ENCODE measurements around the gene CDKN2AIPNL. TPM values are rescaled to one million over a fixed set of nuclear protein-coding genes. Genes with fewer than 3 reads are reported as not detected.

CDKN2AIPNL gene, protein sequence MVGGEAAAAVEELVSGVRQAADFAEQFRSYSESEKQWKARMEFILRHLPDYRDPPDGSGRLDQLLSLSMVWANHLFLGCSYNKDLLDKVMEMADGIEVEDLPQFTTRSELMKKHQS
- total RNA-seq, result 28.3 and 29.0 TPM in 2 replicates
- long read RNA-seq, transcript CDKN2AIPNL-202 (3 exons, 1,223 nt), result major isoform, 44 of 50 reads
- long read RNA-seq, partial matches to known transcripts, result 0 of 50 reads
- long read RNA-seq, other reads (novel, unspliced or antisense), result 6 of 50 reads

DNA sequence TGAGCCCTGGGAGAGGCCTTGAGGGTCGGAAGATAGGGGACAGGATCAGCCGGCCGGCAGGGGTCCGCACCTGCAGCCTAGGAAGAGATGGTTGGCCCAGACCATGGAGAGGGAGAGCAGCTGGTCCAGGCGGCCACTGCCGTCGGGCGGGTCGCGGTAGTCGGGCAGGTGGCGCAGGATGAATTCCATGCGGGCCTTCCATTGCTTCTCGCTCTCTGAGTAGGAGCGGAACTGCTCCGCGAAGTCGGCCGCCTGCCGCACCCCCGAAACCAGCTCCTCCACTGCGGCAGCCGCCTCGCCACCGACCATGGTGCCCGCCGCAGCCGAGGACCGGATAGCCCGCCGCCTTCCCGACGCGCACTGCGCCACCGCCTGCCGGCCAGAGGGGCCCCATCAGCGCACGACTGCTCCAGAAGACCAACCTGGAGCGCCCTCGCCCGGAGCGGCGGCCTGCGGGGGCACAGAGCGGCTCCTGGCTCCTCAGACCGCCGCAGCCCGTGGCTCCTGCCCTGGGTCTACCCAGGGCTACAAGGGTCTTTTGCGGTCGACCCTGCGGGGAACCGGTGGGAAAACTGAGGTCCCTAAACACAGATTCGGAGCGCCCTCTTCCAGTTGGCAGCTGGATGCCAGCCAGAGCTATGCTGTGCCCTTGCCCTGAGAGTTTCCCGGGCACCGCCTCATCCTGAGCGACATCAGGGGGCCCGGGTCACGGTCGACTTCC is at the start of gene CDKN2AIPNL:
TSS of gene CDKN2AIPNL (minus strand) at position 336 of the 721 bp plus-strand sequence. CDS start at position 309, 27 bp downstream.
- Mint-ChIP-seq H3K4me3 (ENCODE audit: low read depth) (peak within 1 kb of the TSS; percentile 93), H3K9me3 (ENCODE audit: low read depth) (no peaks in the 10 kb centered on the region), H3K27ac (peak within 1 kb of the TSS; percentile 89), H3K36me3 (ENCODE audit: insufficient read depth) (no peaks in the 10 kb centered on the region), H3K27me3 (no peaks in the 10 kb centered on the region), H3K4me1 (ENCODE audit: low read depth) (peaks cover 40% of the 10 kb centered on the region)
- TF ChIP-seq, protein P1, sequence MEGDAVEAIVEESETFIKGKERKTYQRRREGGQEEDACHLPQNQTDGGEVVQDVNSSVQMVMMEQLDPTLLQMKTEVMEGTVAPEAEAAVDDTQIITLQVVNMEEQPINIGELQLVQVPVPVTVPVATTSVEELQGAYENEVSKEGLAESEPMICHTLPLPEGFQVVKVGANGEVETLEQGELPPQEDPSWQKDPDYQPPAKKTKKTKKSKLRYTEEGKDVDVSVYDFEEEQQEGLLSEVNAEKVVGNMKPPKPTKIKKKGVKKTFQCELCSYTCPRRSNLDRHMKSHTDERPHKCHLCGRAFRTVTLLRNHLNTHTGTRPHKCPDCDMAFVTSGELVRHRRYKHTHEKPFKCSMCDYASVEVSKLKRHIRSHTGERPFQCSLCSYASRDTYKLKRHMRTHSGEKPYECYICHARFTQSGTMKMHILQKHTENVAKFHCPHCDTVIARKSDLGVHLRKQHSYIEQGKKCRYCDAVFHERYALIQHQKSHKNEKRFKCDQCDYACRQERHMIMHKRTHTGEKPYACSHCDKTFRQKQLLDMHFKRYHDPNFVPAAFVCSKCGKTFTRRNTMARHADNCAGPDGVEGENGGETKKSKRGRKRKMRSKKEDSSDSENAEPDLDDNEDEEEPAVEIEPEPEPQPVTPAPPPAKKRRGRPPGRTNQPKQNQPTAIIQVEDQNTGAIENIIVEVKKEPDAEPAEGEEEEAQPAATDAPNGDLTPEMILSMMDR (IDR thresholded peaks at IDR 0.05; ENCODE audit: unreplicated experiment), result peak; percentile 71
- peak; percentile 84 for DNase-seq (ENCODE audit: low spot score, unreplicated experiment)

DNA sequence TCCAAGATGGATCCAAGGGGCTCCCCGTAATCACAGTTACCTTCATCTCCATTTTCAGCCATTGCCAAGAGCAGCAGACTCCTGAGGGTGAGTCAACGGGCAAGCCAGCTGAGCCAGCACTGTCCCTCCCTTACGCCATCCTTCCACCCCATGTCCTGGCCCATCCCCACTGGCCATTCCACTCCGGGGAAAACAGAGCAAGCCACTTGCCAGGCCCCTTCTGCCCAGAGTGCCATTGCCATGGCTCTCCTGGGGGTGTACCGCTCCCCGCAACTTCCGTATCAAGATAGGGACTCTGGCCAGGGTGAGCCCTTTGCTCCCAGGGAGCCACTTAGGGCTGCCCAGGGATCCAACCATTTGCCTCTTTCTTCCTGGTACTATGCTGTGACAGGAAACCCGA is 48.9 kb upstream of the CDKN2AIPNL start:
- DNase-seq (ENCODE audit: low spot score, unreplicated experiment), result no peak
- TF ChIP-seq, protein P1 (IDR thresholded peaks at IDR 0.05; ENCODE audit: unreplicated experiment), result no peak
- peaks cover 9% of the 10 kb centered on the region for H3K27me3 Mint-ChIP-seq
- H3K36me3 Mint-ChIP-seq (ENCODE audit: insufficient read depth), result no peaks in the 10 kb centered on the region
- H3K4me1 Mint-ChIP-seq (ENCODE audit: low read depth), result no peaks in the 10 kb centered on the region
- no peak overlapping the region for H3K4me3 Mint-ChIP-seq (ENCODE audit: low read depth)
- H3K9me3 Mint-ChIP-seq (ENCODE audit: low read depth), result no peaks in the 10 kb centered on the region
- H3K27ac Mint-ChIP-seq, result no peak overlapping the region

DNA sequence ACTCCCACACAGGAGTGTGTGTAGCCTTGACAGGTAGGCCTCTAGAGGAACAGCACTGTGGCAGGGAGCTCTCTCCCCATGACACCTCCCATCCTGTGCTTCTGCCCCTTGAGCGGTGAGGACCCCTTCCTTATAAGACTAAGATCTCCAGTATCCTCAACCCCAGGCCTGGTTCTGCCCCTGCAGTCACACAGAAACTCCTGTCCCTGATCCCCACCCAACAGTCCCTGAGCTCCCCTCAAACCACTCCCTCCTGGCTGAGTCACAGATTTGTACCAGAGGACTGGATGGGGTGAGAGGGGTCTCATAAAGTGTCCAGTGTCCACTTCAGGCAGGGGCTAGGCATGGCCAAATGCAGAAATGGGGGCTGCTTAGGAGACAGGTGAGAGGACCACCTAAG is 47.8 kb upstream of the CDKN2AIPNL start:
- Mint-ChIP-seq H3K4me3 (ENCODE audit: low read depth) (no peak overlapping the region), H3K9me3 (ENCODE audit: low read depth) (no peaks in the 10 kb centered on the region), H3K36me3 (ENCODE audit: insufficient read depth) (no peaks in the 10 kb centered on the region), H3K4me1 (ENCODE audit: low read depth) (no peaks in the 10 kb centered on the region), H3K27ac (no peak overlapping the region), H3K27me3 (peaks cover 9% of the 10 kb centered on the region)
- TF ChIP-seq, protein P1 (IDR thresholded peaks at IDR 0.05; ENCODE audit: unreplicated experiment), result no peak
- no peak for DNase-seq (ENCODE audit: low spot score, unreplicated experiment)

DNA sequence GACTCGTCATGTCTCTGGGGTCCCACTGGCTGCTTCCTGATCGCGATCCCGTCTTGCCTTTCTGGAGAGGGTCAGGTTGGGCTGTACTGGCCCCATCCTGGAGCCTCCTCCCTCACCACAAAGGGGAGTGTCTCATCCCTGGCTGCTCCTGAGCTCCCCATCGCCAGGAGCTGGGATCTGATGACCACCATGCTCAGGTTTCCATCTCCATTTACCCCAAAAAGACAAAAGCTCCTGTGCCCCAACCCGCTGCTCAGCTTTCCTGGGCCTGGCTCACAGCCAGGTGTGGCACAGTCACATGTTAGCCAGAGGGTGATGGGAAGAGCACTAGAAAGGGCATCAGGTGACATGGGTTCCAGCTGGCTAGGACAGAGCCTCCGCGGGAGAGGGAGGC is 47.3 kb upstream of the CDKN2AIPNL start:
- no peak for DNase-seq (ENCODE audit: low spot score, unreplicated experiment)
- no peak overlapping the region for H3K27ac Mint-ChIP-seq
- TF ChIP-seq, protein P1 (IDR thresholded peaks at IDR 0.05; ENCODE audit: unreplicated experiment), result no peak
- no peaks in the 10 kb centered on the region for H3K36me3 Mint-ChIP-seq (ENCODE audit: insufficient read depth)
- H3K9me3 Mint-ChIP-seq (ENCODE audit: low read depth), result no peaks in the 10 kb centered on the region
- H3K4me1 Mint-ChIP-seq (ENCODE audit: low read depth), result no peaks in the 10 kb centered on the region
- peaks cover 9% of the 10 kb centered on the region for H3K27me3 Mint-ChIP-seq
- no peak overlapping the region for H3K4me3 Mint-ChIP-seq (ENCODE audit: low read depth)

DNA sequence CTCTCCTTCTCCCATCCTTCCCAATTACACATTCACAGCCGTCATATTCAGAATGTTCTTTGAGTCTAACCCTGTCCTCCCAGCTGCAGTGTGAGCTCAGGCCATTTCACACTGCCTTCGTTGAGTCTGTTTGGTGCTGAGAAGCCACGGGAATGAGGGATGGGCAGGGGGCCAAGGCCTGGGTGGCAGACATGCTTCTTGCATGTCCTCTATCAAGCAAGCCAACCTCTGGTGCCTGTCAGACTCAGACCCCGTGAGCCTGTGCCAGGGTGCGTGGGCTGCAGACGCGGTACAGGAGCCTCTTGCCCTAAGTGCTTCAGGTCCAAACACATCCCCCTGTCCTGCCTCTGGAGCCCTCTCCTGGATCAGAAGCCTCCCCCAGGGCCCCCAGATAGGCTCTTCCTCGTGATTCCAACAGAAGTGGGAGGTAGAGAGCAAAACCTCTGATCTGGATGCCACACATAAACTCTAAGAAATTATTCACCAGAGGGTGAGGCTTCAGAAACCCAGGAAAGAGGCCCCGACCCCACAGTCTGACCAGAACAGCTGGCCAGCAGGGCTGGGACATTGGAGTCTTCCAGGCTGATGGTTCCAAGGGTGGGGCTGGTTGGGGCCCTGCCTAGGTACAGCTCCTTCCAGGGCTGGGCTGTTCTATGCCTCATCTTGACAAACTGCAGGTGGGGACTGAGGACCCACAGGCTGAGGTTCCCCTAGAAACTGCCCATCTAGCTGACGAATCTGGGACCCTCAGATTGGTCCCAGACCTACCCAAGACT is 46.7 kb upstream of the CDKN2AIPNL start:
- Mint-ChIP-seq H3K27ac (no peak overlapping the region), H3K36me3 (ENCODE audit: insufficient read depth) (no peaks in the 10 kb centered on the region), H3K4me3 (ENCODE audit: low read depth) (no peak overlapping the region), H3K4me1 (ENCODE audit: low read depth) (no peaks in the 10 kb centered on the region), H3K27me3 (peaks cover 7% of the 10 kb centered on the region), H3K9me3 (ENCODE audit: low read depth) (no peaks in the 10 kb centered on the region)
- TF ChIP-seq, protein P1 (IDR thresholded peaks at IDR 0.05; ENCODE audit: unreplicated experiment), result no peak
- DNase-seq (ENCODE audit: low spot score, unreplicated experiment), result no peak
